Measurements from ENCODE around the gene OR5B3.

OR5B3 gene

GRCh38 chr11:58406774-58407173 is at the start of gene OR5B3:
TSS of gene OR5B3 (minus strand) at chr11:58406874. CDS start at chr11:58403409, 3,465 bp downstream.
- Histone ChIP-seq H4K20me1 (ENCODE audit: insufficient read depth, low read length) (no peaks in the 10 kb centered on the region), H3K4me1 (ENCODE audit: low read length) (no peaks in the 10 kb centered on the region), H3K9ac (ENCODE audit: low read length) (no peak within 1 kb of the TSS), H3K79me2 (ENCODE audit: low read length) (no peaks in the 10 kb centered on the region), H3K27me3 (ENCODE audit: low read depth, low read length) (no peaks in the 10 kb centered on the region), H3K36me3 (replicated peaks; ENCODE audit: low read depth, low read length) (no peaks in the 10 kb centered on the region), H3K4me3 (ENCODE audit: low read length) (no peak within 1 kb of the TSS), H3K27ac (ENCODE audit: low read length) (no peak within 1 kb of the TSS), H3K4me2 (ENCODE audit: low read length) (no peak within 1 kb of the TSS), H2AFZ (ENCODE audit: low read depth, low read length) (no peak within 1 kb of the TSS), H3K9me3 (ENCODE audit: insufficient read depth, low read length) (peaks cover 9% of the 10 kb centered on the region; the same call in 1 of the 2 replicates)
- TF ChIP-seq CTCF (IDR thresholded peaks at IDR 0.05; ENCODE audit: low read depth, low read length) = no peak
- no peak for TF ChIP-seq EZH2phosphoT487 (IDR thresholded peaks at IDR 0.05; ENCODE audit: low read depth)

- Histone ChIP-seq H3K4me3 (ENCODE audit: low read length) (no peak overlapping the region), H3K4me2 (ENCODE audit: low read length) (no peak overlapping the region), H3K36me3 (replicated peaks; ENCODE audit: low read depth, low read length) (no peaks in the 10 kb centered on the region), H2AFZ (ENCODE audit: low read depth, low read length) (no peak overlapping the region), H3K4me1 (ENCODE audit: low read length) (no peaks in the 10 kb centered on the region), H3K27ac (ENCODE audit: low read length) (no peak overlapping the region), H3K79me2 (ENCODE audit: low read length) (no peaks in the 10 kb centered on the region), H3K9me3 (ENCODE audit: insufficient read depth, low read length) (no peaks in the 10 kb centered on the region), H3K27me3 (ENCODE audit: low read depth, low read length) (no peaks in the 10 kb centered on the region), H3K9ac (ENCODE audit: low read length) (no peak overlapping the region), H4K20me1 (ENCODE audit: insufficient read depth, low read length) (no peaks in the 10 kb centered on the region)
- no peak for TF ChIP-seq EZH2phosphoT487 (IDR thresholded peaks at IDR 0.05; ENCODE audit: low read depth)
- no peak for TF ChIP-seq CTCF (IDR thresholded peaks at IDR 0.05; ENCODE audit: low read depth, low read length)
These were observed 44.9 kb upstream of the OR5B3 start for GRCh38 chr11:58451585-58451984.

GRCh38 chr11:58446294-58446693 is 39.6 kb upstream of the OR5B3 start:
- no peaks in the 10 kb centered on the region for H3K27me3 ChIP-seq (ENCODE audit: low read depth, low read length)
- no peaks in the 10 kb centered on the region for H4K20me1 ChIP-seq (ENCODE audit: insufficient read depth, low read length)
- H3K36me3 ChIP-seq (replicated peaks; ENCODE audit: low read depth, low read length) = no peaks in the 10 kb centered on the region
- no peak overlapping the region for H3K27ac ChIP-seq (ENCODE audit: low read length)
- no peak overlapping the region for H2AFZ ChIP-seq (ENCODE audit: low read depth, low read length)
- TF ChIP-seq EZH2phosphoT487 (IDR thresholded peaks at IDR 0.05; ENCODE audit: low read depth) = no peak
- no peak for TF ChIP-seq CTCF (IDR thresholded peaks at IDR 0.05; ENCODE audit: low read depth, low read length)
- H3K79me2 ChIP-seq (ENCODE audit: low read length) = no peaks in the 10 kb centered on the region
- H3K4me3 ChIP-seq (ENCODE audit: low read length) = no peak overlapping the region
- no peaks in the 10 kb centered on the region for H3K9me3 ChIP-seq (ENCODE audit: insufficient read depth, low read length)
- no peak overlapping the region for H3K4me2 ChIP-seq (ENCODE audit: low read length)
- H3K9ac ChIP-seq (ENCODE audit: low read length) = no peak overlapping the region
- H3K4me1 ChIP-seq (ENCODE audit: low read length) = no peaks in the 10 kb centered on the region

- H3K4me1 ChIP-seq (ENCODE audit: low read length) = no peaks in the 10 kb centered on the region
- no peak overlapping the region for H3K9ac ChIP-seq (ENCODE audit: low read length)
- no peaks in the 10 kb centered on the region for H3K9me3 ChIP-seq (ENCODE audit: insufficient read depth, low read length)
- H3K36me3 ChIP-seq (replicated peaks; ENCODE audit: low read depth, low read length) = no peaks in the 10 kb centered on the region
- no peak for TF ChIP-seq EZH2phosphoT487 (IDR thresholded peaks at IDR 0.05; ENCODE audit: low read depth)
- no peak for TF ChIP-seq CTCF (IDR thresholded peaks at IDR 0.05; ENCODE audit: low read depth, low read length)
- no peaks in the 10 kb centered on the region for H4K20me1 ChIP-seq (ENCODE audit: insufficient read depth, low read length)
- H3K4me3 ChIP-seq (ENCODE audit: low read length) = no peak overlapping the region
- H3K27ac ChIP-seq (ENCODE audit: low read length) = no peak overlapping the region
- no peak overlapping the region for H2AFZ ChIP-seq (ENCODE audit: low read depth, low read length)
- H3K79me2 ChIP-seq (ENCODE audit: low read length) = no peaks in the 10 kb centered on the region
- H3K4me2 ChIP-seq (ENCODE audit: low read length) = no peak overlapping the region
- H3K27me3 ChIP-seq (ENCODE audit: low read depth, low read length) = no peaks in the 10 kb centered on the region
These were observed 37.6 kb upstream of the OR5B3 start for GRCh38 chr11:58444300-58444699.
